ACC112 (cell line): Measurements from ENCODE around the gene SLC4A7.

Source experiments
- H2AFZ ChIP-seq: fragments of 200-600 bp; sonication (generic); one replicate; pipeline ENCODE4 v1.6.0; 2017; ENCODE audit warnings: antibody characterized with exemption, low read length; ENCODE audit not compliant: unreplicated experiment
- H3K27ac ChIP-seq: fragments of 200-600 bp; sonication (generic); 2 replicates; pipeline ENCODE4 v1.5.1; 2014; ENCODE audit warnings: low read depth, mild to moderate bottlenecking, antibody characterized with exemption, low read length, moderate library complexity
- H3K27me3 ChIP-seq: fragments of 200-600 bp; sonication (generic); 2 replicates; pipeline ENCODE4 v1.6.1; 2014; ENCODE audit warnings: mild to moderate bottlenecking, antibody characterized with exemption, low read length, moderate library complexity, mixed read lengths; ENCODE audit not compliant: insufficient read depth
- H3K36me3 ChIP-seq: fragments of 200-600 bp; sonication (generic); 2 replicates; pipeline ENCODE4 v1.6.1; 2016; ENCODE audit warnings: mild to moderate bottlenecking, antibody characterized with exemption, low read length, moderate library complexity, mixed read lengths; ENCODE audit not compliant: insufficient read depth
- H3K4me1 ChIP-seq: fragments of 200-600 bp; sonication (generic); one replicate; pipeline ENCODE4 v1.6.1; 2016; ENCODE audit warnings: low read length, mixed read lengths; ENCODE audit not compliant: insufficient read depth, unreplicated experiment, control insufficient read depth
- H3K4me3 ChIP-seq: fragments of 200-600 bp; sonication (generic); 2 replicates; pipeline ENCODE4 v1.5.1; 2014; ENCODE audit warnings: mild to moderate bottlenecking, low read depth, low read length
- H3K79me2 ChIP-seq: fragments of 200-600 bp; sonication (generic); one replicate; pipeline ENCODE4 v1.6.0; 2016; ENCODE audit warnings: low read length; ENCODE audit not compliant: control insufficient read depth, unreplicated experiment, insufficient read depth

SLC4A7 gene

DNA sequence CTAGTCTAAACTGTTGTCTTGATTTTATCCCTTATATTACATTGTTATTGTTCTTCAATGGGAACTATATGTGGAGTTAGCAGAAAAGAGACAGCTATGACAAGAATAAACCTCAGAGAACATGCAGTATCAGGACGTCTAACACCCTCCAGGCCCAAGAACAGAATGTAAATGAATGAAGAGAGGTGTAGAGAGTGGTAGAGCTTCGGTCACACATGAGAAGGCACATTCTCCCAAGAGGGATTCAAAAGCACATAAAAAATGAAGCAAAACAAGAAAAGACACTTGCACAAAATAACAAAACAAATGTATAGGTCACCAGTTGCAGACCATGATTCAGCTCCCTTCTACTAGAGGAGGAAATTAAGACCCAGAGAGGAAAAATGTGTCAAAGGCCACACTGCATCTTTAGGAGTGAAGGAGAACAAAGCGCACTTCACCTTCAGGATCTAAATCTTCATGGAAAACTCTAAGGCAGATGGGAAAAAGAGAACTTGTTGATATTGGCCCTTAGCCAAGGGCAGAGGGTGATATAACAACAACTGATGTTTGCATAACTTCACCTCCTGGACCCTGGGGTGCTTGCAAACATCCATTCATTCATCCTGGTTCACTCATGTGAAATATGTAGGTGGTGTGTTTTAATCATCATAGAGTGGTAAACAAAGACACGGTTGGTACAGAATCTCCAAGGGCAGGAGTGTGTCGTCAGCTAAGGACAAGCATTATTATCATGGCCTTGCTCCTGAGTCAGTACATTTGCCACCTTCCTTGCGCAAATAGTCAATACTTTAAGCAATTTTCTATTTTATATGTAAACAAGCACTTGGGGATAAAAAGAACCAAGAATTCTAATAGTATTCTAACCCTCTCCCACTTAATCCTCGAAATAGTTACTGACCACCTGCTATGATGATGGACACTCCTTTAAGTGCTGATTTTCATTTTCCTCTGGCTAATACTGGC lies 123.8 kb downstream of the SLC4A7 start:
- Histone ChIP-seq H3K27me3 (no peaks in the 10 kb centered on the region), H3K4me1 (peaks cover 29% of the 10 kb centered on the region), H3K27ac (peak overlapping the region; percentile 41), H3K4me3 (no peak overlapping the region), H3K36me3 (no peaks in the 10 kb centered on the region), H3K79me2 (no peaks in the 10 kb centered on the region), H2AFZ (no peak overlapping the region)

GRCh38 chr3:27358372-27358771 lies 125.8 kb downstream of the SLC4A7 start:
- Histone ChIP-seq H3K27ac (no peak overlapping the region), H3K4me1 (peaks cover 33% of the 10 kb centered on the region), H3K4me3 (no peak overlapping the region), H3K79me2 (no peaks in the 10 kb centered on the region), H3K36me3 (no peaks in the 10 kb centered on the region), H2AFZ (no peak overlapping the region), H3K27me3 (no peaks in the 10 kb centered on the region)

GRCh38 chr3:27357665-27358258 lies 126.4 kb downstream of the SLC4A7 start:
- no peak overlapping the region for H3K27ac ChIP-seq

DNA sequence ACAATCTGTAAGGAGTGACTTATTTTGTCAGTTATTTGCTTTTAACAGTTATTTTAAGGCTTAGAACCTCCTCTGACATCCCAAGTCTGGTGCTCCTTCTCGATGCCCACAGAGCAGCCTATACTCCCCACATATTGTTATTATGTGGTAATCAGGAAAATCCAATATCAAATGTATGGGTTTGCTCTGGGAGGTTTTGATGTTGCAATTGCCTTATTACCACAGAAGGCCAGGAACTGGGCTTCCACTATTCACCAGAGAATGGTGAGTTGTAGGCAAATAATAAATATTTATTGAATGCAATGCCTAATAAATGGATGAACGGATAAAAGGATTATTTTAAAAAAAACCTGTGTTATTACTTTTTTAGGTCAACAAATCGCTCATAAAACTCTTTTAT lies 127.2 kb downstream of the SLC4A7 start:
- Histone ChIP-seq H3K36me3 (no peaks in the 10 kb centered on the region), H3K79me2 (no peaks in the 10 kb centered on the region), H3K4me3 (no peak overlapping the region), H2AFZ (no peak overlapping the region), H3K27me3 (no peaks in the 10 kb centered on the region), H3K27ac (no peak overlapping the region), H3K4me1 (peaks cover 33% of the 10 kb centered on the region)

More at GRCh38 chr3:27357665-27358258, 126.4 kb downstream of the SLC4A7 start:
- Histone ChIP-seq H3K4me3 (no peak overlapping the region), H2AFZ (no peak overlapping the region), H3K79me2 (no peaks in the 10 kb centered on the region), H3K27me3 (no peaks in the 10 kb centered on the region), H3K4me1 (peaks cover 33% of the 10 kb centered on the region), H3K36me3 (no peaks in the 10 kb centered on the region)

- H3K36me3 ChIP-seq: no peaks in the 10 kb centered on the region
- no peak overlapping the region for H2AFZ ChIP-seq
- no peaks in the 10 kb centered on the region for H3K79me2 ChIP-seq
- peaks cover 15% of the 10 kb centered on the region for H3K4me1 ChIP-seq
- H3K27ac ChIP-seq: no peak overlapping the region
- H3K4me3 ChIP-seq: no peak overlapping the region
- H3K27me3 ChIP-seq: no peaks in the 10 kb centered on the region
Observed at GRCh38 chr3:27354588-27355203, 129.5 kb downstream of the SLC4A7 start.

DNA sequence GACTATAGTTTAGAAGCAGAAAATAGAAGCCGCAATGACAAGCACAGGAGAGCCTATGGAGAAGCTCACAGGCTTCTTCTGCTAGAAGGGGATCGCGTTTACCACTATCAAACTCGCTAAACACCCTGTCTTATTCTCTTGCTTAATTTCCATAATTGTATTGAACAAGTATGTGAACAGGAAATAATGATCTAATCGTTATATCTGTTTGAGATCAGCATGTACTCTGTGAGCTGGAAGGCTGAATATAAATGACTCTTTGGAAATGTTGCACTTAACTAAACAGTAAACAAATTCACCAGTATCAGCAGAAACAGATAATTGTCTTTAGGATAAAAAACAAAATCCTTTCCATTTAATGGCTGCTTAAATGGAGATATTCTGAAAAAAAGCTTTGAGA lies 130.0 kb downstream of the SLC4A7 start:
- peaks cover 10% of the 10 kb centered on the region for H3K4me1 ChIP-seq
- H3K27me3 ChIP-seq: no peaks in the 10 kb centered on the region
- no peaks in the 10 kb centered on the region for H3K79me2 ChIP-seq
- no peak overlapping the region for H3K4me3 ChIP-seq
- no peak overlapping the region for H3K27ac ChIP-seq
- no peak overlapping the region for H2AFZ ChIP-seq
- H3K36me3 ChIP-seq: no peaks in the 10 kb centered on the region

DNA sequence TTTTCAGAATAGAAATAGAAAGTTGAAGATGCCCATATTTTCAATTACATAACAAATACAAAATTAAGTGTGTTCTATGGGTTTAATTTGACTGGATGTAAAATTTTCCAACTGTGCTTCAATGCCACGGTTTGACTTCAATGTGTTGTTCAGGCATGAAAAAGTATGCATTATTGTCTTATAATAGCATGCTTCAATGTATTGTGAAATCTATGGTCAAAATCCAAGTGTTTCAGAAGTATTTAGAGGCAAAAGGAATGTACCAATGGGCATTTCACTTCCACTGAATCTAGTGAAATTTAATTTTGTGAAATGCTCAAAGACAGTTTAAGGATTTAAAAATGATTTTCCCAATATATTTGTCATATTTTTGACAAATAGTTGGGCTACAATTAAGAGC lies 131.0 kb downstream of the SLC4A7 start:
- H3K4me3 ChIP-seq: no peak overlapping the region
- no peak overlapping the region for H3K27ac ChIP-seq
- no peaks in the 10 kb centered on the region for H3K36me3 ChIP-seq
- peaks cover 8% of the 10 kb centered on the region for H3K4me1 ChIP-seq
- H3K27me3 ChIP-seq: no peaks in the 10 kb centered on the region
- H2AFZ ChIP-seq: no peak overlapping the region
- no peaks in the 10 kb centered on the region for H3K79me2 ChIP-seq

DNA sequence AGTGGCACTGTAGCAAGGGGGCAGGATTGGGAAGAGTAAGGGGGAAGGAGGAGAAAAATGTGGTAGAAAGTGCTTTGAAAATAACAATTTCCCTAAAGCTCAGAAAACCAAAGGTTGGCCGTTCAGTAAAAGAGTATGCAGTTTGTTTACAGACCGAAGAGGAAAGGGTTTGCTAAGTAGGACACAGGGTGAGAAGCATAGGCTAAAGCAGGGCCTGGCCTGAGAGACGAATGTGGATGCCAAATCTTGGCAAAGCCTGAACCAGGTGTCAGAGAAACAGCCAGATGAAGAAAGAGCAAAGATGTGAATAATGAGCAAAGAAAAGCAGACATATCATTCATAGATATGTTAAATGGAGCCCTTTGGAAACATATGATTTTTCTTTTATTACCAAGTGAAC lies 132.1 kb downstream of the SLC4A7 start:
- H3K27me3 ChIP-seq: no peaks in the 10 kb centered on the region
- H3K79me2 ChIP-seq: no peaks in the 10 kb centered on the region
- peaks cover 4% of the 10 kb centered on the region for H3K4me1 ChIP-seq
- no peak overlapping the region for H3K27ac ChIP-seq
- H2AFZ ChIP-seq: no peak overlapping the region
- no peaks in the 10 kb centered on the region for H3K36me3 ChIP-seq
- no peak overlapping the region for H3K4me3 ChIP-seq

- H3K36me3 ChIP-seq: no peaks in the 10 kb centered on the region
- H3K27me3 ChIP-seq: no peaks in the 10 kb centered on the region
- no peak overlapping the region for H2AFZ ChIP-seq
- no peaks in the 10 kb centered on the region for H3K79me2 ChIP-seq
- H3K27ac ChIP-seq: no peak overlapping the region
- H3K4me1 ChIP-seq: peaks cover 4% of the 10 kb centered on the region
- no peak overlapping the region for H3K4me3 ChIP-seq
Observed at GRCh38 chr3:27349832-27350231, 134.4 kb downstream of the SLC4A7 start.

DNA sequence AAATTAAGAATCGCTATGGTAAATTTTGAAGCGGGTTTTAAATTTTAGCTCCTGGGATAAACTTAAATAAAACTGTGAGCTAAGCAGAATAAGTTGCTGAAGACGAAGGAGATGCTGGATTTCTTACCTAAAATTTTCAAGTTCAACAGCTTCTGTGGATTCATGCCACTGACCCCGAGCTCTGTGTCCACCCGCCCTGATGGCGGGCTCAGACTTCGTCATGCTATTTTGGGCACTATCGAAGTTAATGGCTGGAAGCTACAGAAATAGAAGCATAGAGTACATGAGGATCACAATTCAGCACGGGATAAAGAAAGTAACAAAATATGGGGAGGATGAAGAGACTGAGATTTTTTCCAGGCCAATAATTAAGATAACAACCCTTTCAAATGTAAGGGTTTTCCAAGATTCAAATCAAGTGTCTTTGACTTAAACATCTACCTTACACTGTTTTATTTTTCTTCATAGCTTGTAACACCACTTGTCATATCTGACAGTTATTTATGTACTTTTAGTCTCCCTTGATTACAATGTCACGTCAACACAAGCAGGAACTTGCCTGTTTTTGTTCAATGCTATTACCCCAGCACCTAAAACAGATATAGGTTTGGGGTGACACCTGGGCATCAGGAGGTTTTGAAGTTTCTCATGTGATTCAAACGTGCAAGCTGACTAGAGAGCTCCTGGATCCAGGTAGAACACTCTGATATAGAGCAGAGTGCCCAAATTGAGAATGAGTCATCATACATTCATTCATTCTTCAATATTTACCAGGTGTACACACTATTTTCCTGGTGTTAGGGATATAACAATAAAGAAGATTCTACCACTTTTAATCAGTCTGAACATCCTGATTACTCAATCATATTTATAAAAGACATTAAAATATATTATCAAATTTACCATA lies 138.0 kb downstream of the SLC4A7 start:
- H3K4me3 ChIP-seq: no peak overlapping the region
- no peaks in the 10 kb centered on the region for H3K4me1 ChIP-seq
- H2AFZ ChIP-seq: no peak overlapping the region
- no peaks in the 10 kb centered on the region for H3K36me3 ChIP-seq
- no peak overlapping the region for H3K27ac ChIP-seq
- H3K79me2 ChIP-seq: no peaks in the 10 kb centered on the region
- no peaks in the 10 kb centered on the region for H3K27me3 ChIP-seq
